ENCODE results near the gene RAD50.

DNA sequence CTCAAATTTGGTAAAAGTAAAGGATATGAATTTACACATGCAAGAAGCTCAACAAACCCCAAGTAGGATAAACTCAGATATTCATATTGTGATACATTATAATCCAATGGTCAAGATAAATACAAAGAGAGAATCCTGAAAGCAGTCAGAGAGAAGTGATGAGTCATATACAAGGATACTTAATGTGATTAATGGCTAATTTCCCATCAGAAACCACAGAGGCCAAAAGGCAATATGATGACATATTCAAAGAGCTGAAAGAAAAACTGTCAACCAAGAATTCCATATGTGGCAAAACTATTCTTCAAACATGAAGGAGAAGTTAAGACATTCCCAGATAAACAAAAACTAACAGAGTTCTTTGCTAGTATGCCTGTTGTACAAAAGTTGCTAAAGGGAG lies 46.7 kb upstream of the RAD50 start:
- no peak for TF ChIP-seq ZNF70 (CRISPR knock-in tag; IDR thresholded peaks at IDR 0.05)
- TF ChIP-seq ZFP30 (CRISPR knock-in tag; IDR thresholded peaks at IDR 0.05) = no peak
- TF ChIP-seq GLIS3 (CRISPR knock-in tag; IDR thresholded peaks at IDR 0.05) = no peak
- TF ChIP-seq, protein P1, sequence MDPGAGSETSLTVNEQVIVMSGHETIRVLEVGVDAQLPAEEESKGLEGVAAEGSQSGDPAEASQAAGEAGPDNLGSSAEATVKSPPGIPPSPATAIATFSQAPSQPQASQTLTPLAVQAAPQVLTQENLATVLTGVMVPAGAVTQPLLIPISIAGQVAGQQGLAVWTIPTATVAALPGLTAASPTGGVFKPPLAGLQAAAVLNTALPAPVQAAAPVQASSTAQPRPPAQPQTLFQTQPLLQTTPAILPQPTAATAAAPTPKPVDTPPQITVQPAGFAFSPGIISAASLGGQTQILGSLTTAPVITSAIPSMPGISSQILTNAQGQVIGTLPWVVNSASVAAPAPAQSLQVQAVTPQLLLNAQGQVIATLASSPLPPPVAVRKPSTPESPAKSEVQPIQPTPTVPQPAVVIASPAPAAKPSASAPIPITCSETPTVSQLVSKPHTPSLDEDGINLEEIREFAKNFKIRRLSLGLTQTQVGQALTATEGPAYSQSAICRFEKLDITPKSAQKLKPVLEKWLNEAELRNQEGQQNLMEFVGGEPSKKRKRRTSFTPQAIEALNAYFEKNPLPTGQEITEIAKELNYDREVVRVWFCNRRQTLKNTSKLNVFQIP (CRISPR knock-in tag; IDR thresholded peaks at IDR 0.05; ENCODE audit: borderline replicate concordance, low read depth) = no peak
- no peak for TF ChIP-seq ZC3H10 (CRISPR knock-in tag; IDR thresholded peaks at IDR 0.05)
- no peak for TF ChIP-seq ZFP3 (CRISPR knock-in tag; IDR thresholded peaks at IDR 0.05)
- no peak for TF ChIP-seq RARB (CRISPR knock-in tag; IDR thresholded peaks at IDR 0.05)
- no peak for TF ChIP-seq BACH2 (CRISPR knock-in tag; IDR thresholded peaks at IDR 0.05; ENCODE audit: borderline replicate concordance)
- TF ChIP-seq ZNF565 (CRISPR knock-in tag; conservative IDR thresholded peaks at IDR 0.05; ENCODE audit: low read depth) = no peak
- TF ChIP-seq TCF4 (CRISPR knock-in tag; IDR thresholded peaks at IDR 0.05; ENCODE audit: borderline replicate concordance) = no peak

Measured in SK-N-SH treated with all-trans-retinoic acid at 6 μM for 48 hours (cell line).